ENCODE measurements around the gene ALDH3A1.

ALDH3A1 gene

GRCh38 chr17:19703828-19704613 lies 44.1 kb downstream of the ALDH3A1 start:
- no peak for DNase-seq (ENCODE audit: low read depth, low spot score)

- DNase-seq (ENCODE audit: low read depth, low spot score): no peak
Observed at GRCh38 chr17:19703106-19703827, 44.8 kb downstream of the ALDH3A1 start.

- no peak for DNase-seq (ENCODE audit: low read depth, low spot score)
Observed at GRCh38 chr17:19702217-19702641, 45.9 kb downstream of the ALDH3A1 start.
